Coronary artery (tissue), 2 donors: ENCODE data around the gene HELT.
A peak's percentile ranks its signal among the peaks of the same experiment; 100 is the strongest.
"Not testable (repeated sequence)": the region's sequence is repeated elsewhere in the genome, so short reads cannot be mapped to it uniquely, and the experiment has no call there.

Experiments used
- DNase-seq: peaks from one replicate; pipeline ENCODE4 v3.0.0-alpha.2; 2017; ENCODE audit warnings: low spot score
- H3K27ac ChIP-seq, 2 donors: fragments of 200-600 bp; sonication (generic); one replicate each; pipeline ENCODE4 v1.5.1; 2016 to 2019
- H3K4me3 ChIP-seq: fragments of 200-600 bp; sonication (generic); 2 replicates; pipeline ENCODE4 v1.5.1; 2016; ENCODE audit warnings: mild to moderate bottlenecking, moderate library complexity
- CTCF ChIP-seq: fragments of 200-600 bp; sonication (generic); IDR thresholded peaks from one replicate; pipeline ENCODE4 v1.5.1; 2019; ENCODE audit warnings: antibody characterized with exemption

The HELT gene

DNA sequence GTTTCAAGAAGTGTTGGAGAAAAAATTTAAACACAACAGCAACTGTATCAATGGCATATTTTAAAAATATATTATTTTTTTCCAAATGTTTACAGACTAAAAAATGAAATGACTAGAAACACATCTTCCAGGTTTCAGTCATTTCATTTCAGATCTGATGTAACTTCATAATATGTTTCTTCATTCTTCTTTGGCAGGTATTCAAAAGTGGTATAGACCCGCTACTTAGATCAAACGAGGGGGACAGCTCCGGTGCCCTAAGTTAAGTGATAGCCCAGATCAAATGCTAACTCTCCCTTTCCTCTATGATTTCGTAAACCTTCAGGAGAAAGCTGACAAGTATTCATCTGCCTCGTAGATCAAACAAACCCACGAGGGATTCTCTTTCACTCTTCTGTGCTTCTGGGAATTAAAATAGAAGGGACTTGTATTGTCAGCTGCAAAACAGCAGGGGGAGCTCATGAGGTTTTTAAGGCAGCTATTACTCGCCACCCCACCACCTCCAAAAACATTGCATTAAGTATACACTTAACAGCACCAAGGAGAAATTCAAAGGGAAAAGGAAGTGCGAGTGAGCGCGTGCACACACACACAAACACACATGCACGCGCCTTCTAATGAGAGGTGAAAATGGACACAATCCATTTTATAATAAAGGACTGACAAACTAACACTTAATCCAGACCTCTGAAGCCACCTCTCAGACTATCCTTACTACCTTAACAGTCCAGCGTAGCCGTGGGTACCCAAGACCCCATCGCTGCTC, 21.4 kb downstream of the HELT start:
- Histone ChIP-seq H3K27ac (no peak overlapping the region), H3K4me3 (no peak overlapping the region)
- no peak for DNase-seq
- TF ChIP-seq CTCF, result peak; percentile 76

DNA sequence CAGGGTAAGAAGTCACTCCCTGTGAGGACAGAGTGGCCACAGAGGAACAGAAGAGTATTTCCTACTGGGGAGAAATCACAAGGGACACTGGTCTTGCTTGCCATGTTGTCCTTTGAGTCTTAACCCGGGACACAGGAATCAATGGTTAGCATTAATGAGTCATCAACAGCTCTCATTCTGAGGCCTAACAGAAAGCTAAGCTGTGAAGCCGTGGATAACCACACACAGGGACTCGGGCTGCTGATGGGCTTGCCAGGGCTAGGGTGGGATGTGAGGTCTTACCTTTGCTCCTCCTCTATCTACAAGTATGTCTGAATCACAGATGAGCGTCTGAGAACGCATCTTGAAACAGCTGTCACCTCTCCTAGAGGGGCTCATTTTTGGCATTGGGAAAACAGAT, 22.2 kb downstream of the HELT start:
- Histone ChIP-seq H3K27ac (no peak overlapping the region), H3K4me3 (no peak overlapping the region)
- DNase-seq, result no peak
- no peak for TF ChIP-seq CTCF

- DNase-seq, H3K4me3 ChIP-seq, H3K27ac ChIP-seq: not testable (repeated sequence)
These were observed 32.0 kb downstream of the HELT start for GRCh38 chr4:185050286-185050685.

- not testable (repeated sequence) for DNase-seq, H3K4me3 ChIP-seq, H3K27ac ChIP-seq
These were observed 33.0 kb downstream of the HELT start for GRCh38 chr4:185051283-185051682.

DNA sequence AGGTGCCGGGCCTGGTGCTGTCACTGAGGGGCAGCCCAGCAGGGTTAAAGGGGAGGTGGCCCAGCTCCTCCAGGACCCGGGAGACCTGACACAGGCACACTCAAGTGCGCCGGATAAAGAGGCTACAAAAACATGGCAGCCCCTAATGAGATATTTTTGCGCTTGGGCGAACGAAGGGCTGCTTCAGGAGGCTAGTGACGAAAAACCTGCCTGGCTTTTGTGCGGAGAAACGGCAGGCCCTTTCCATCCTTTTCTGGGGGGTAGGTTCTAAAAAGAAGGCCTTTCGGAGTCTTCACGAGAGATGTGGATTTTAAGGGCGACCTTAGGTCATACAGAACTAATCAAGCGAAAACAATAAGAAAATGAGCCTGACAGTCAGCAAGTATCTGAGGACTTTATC, 35.5 kb downstream of the HELT start:
- no peak overlapping the region for H3K27ac ChIP-seq
- no peak for TF ChIP-seq CTCF
- no peak for DNase-seq
- no peak overlapping the region for H3K4me3 ChIP-seq

DNA sequence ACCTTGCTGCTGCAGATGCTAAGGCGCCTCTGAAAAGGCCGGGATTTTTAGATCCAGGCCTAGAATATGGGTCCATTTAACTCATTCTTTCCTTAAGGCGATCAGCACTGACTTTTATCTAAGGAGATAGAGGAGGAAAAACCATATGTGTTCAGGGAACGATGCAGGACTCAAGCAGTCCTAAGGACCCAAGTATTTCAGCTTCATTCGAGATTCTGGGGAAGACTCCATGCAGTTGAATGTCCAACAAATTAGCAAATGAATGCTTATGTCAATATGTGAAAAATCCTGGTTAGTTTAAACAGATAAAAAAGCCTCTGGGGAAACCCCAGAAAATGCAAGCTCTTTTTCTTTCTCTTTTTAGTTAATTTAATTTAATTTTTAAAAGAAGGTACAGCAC, 36.0 kb downstream of the HELT start:
- no peak for TF ChIP-seq CTCF
- H3K27ac ChIP-seq, result no peak overlapping the region
- no peak overlapping the region for H3K4me3 ChIP-seq
- no peak for DNase-seq

GRCh38 chr4:185054886-185055285, 36.6 kb downstream of the HELT start:
- no peak for DNase-seq
- TF ChIP-seq CTCF, result no peak
- H3K27ac ChIP-seq, result no peak overlapping the region
- H3K4me3 ChIP-seq, result no peak overlapping the region

GRCh38 chr4:185061610-185062009, 43.3 kb downstream of the HELT start:
- no peak for TF ChIP-seq CTCF
- DNase-seq, result no peak
- no peak overlapping the region for H3K4me3 ChIP-seq
- no peak overlapping the region for H3K27ac ChIP-seq
